T-cell (primary cell): Measurements from ENCODE around the gene CBX3. TPM values are rescaled to one million over a fixed set of nuclear protein-coding genes. Genes with fewer than 3 reads are reported as not detected.

ENCODE experiments used
- ATAC-seq, 4 experiments: fragments of 200-7000 bp in 3 of 4; fragments of 150-1000 bp in 1 of 4; cut with Tn5 transposase; replicated peaks in 1 of 4; 1 replicate in 3 of 4; 2 replicates in 1 of 4; pipeline ENCODE4 v1.10.0; 2021; ENCODE audit warnings: moderate library complexity in 3 of 4, mild to moderate bottlenecking in 2 of 4, moderate number of reproducible peaks in 1 of 4
- CTCF ChIA-PET, 2 donors: fragments of 300-600 bp; sonication (Branson Sonifier 250); formaldehyde crosslinking; loops; one replicate each; lab custom pipeline; 2022; ENCODE audit warnings: antibody characterized with exemption in 2 of 2; lab: Charles Lee
- POLR2A ChIA-PET, 2 donors: fragments of 300-600 bp; sonication (Branson Sonifier 250); formaldehyde crosslinking; loops; one replicate each; lab custom pipeline; 2022; ENCODE audit warnings: antibody characterized with exemption in 2 of 2; lab: Charles Lee
- DNase-seq, 35 experiments: peaks; one replicate each; pipeline versions ENCODE4 v3.0.0 to v3.0.0-alpha.2; 2013 to 2023
- H3K27ac ChIP-seq: one replicate; pipeline ENCODE4 v1.5.1; 2013; ENCODE audit warnings: low read length
- H3K27me3 ChIP-seq, 2 experiments: replicated peaks in 1 of 2; 1 replicate in 1 of 2; 2 replicates in 1 of 2; pipeline versions ENCODE4 v1.6.1 to v1.7.0; 2013; ENCODE audit warnings: low read length in 1 of 2, mixed read lengths in 1 of 2; ENCODE audit not compliant: control insufficient read depth in 2 of 2, insufficient read depth in 2 of 2; ENCODE audit errors: extremely low read depth in 1 of 2
- H3K36me3 ChIP-seq, 2 donors: 1 replicate in 1 of 2; 2 replicates in 1 of 2; pipeline versions ENCODE4 v1.6.1 to v1.7.0; 2013; ENCODE audit warnings: low read length in 1 of 2; ENCODE audit not compliant: control insufficient read depth in 2 of 2, insufficient read depth in 1 of 2; ENCODE audit errors: extremely low read depth in 1 of 2
- H3K4me1 ChIP-seq, 2 experiments: 1 replicate in 1 of 2; 2 replicates in 1 of 2; pipeline versions ENCODE4 v1.6.1 to v1.7.0; 2013; ENCODE audit warnings: low read length in 2 of 2, mixed read lengths in 1 of 2; ENCODE audit not compliant: insufficient read depth in 2 of 2, control insufficient read depth in 1 of 2; ENCODE audit errors: extremely low read depth in 1 of 2
- H3K4me3 ChIP-seq, 2 donors: 1 replicate in 1 of 2; 2 replicates in 1 of 2; pipeline versions ENCODE4 v1.5.1 to v1.7.0; 2013; ENCODE audit warnings: mild to moderate bottlenecking in 2 of 2, low read length in 1 of 2, moderate library complexity in 1 of 2; ENCODE audit not compliant: control insufficient read depth in 1 of 2; ENCODE audit errors: extremely low read depth in 1 of 2
- H3K9me3 ChIP-seq: 2 replicates; pipeline ENCODE4 v1.7.0; 2013
- H3K27ac Mint-ChIP-seq, 2 donors: one replicate each; pipeline ENCODE4 v1.8.0; 2020 to 2021; ENCODE audit warnings: mild to moderate bottlenecking in 2 of 2, mixed read lengths in 2 of 2
- H3K27me3 Mint-ChIP-seq, 2 donors: one replicate each; pipeline ENCODE4 v1.8.0; 2021 to 2022; ENCODE audit warnings: mixed read lengths in 2 of 2
- H3K36me3 Mint-ChIP-seq: one replicate; pipeline ENCODE4 v1.8.0; 2021; ENCODE audit warnings: mixed read lengths
- H3K4me1 Mint-ChIP-seq, 3 donors: one replicate each; pipeline ENCODE4 v1.8.0; 2020 to 2022; ENCODE audit warnings: mixed read lengths in 3 of 3, mild to moderate bottlenecking in 1 of 3
- H3K4me3 Mint-ChIP-seq, 3 donors: one replicate each; pipeline ENCODE4 v1.8.0; 2020 to 2022; ENCODE audit warnings: mild to moderate bottlenecking in 3 of 3, mixed read lengths in 3 of 3, moderate library complexity in 3 of 3
- H3K9me3 Mint-ChIP-seq, 3 donors: one replicate each; pipeline ENCODE4 v1.8.0; 2020 to 2022; ENCODE audit warnings: mixed read lengths in 3 of 3
- WGBS: methylation state at CpG from one replicate; pipeline ENCODE4 v1.1.5; 2013; ENCODE audit warnings: missing lambda C conversion rate; ENCODE audit not compliant: insufficient coverage; 5-methylcytosine and 5-hydroxymethylcytosine counted together
- total RNA-seq, 35 experiments: library from RNA in 6 of 35; stranded (reverse) in 6 of 35; fragments of 120-200 nt in 1 of 35; gene quantifications; one replicate each; pipeline versions ENCODE4 v1.2.1 to v1.2.4 and lab custom pipeline; 2013 to 2026

The CBX3 gene
- total RNA-seq, 5 donors from 2014 or later (not counting 1 experiment from before 2014, with no cell fraction given), result 106 to 155 (median 148) TPM

GRCh38 chr7:26197153-26198115 is 4.1 kb upstream of the CBX3 start:
- peaks cover 6 to 54% of the 10 kb centered on the region in 2 donors for H3K36me3 ChIP-seq
- peak in 1 of 35 experiments; percentile 36 for DNase-seq
- CTCF ChIA-PET, result interaction anchor here (0.6 to 4.5 kb wide), 30 partner anchors 9 to 964 kb away, joined by 3 to 50 read pairs (median 6); partner anchors contain the start of gene NFE2L3 (in 2 of the 2)

DNA sequence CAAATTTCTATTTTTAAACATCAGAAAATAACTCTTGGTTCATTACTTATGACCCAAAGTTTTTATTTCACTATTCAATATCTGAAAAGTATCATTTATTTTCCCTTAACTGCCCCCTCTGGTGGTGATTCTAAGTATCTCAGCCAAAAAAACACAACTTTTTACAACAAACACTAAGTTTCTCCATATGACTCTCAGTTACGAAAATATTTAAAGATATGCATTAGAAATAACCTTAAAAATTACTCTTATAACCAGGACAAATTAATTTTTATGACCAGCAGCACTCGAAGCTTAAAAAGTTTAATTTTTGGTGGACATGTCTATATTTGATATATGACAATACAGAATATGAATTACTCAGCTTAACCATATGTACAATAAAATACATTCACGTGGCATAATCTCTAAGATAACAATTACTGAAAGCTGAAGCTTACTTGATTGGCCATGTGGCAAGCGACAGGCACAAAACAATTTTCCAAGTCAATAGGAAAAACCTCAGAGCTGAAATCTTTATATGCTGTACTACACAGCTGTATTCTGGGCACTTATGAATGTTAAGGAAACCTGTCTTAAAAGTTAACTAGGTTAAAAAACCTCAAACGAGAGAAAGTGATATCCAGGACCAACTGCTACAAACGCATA is 3.3 kb upstream of the CBX3 start:
- ATAC-seq (no peak), DNase-seq (peak in 1 of 35 experiments; percentile 70)
- CTCF ChIA-PET, result interaction anchor here (0.6 to 4.5 kb wide), 25 partner anchors 9 to 963 kb away, joined by 3 to 50 read pairs (median 6); partner anchors contain the start of gene NFE2L3 (in 1 of the 2)
- H3K27me3 Mint-ChIP-seq, result peaks cover 0 to 2% of the 10 kb centered on the region in 2 donors
- peaks cover 59% of the 10 kb centered on the region for H3K36me3 Mint-ChIP-seq
- Histone ChIP-seq H3K4me3 (peak overlapping the region; percentile 95 to 97), H3K27me3 (no peaks in the 10 kb centered on the region), H3K36me3 (peaks cover 6 to 45% of the 10 kb centered on the region in 2 donors), H3K9me3 (no peaks in the 10 kb centered on the region), H3K27ac (peak overlapping the region; percentile 99), H3K4me1 (peaks cover 29 to 49% of the 10 kb centered on the region in 2 experiments)
- H3K27ac Mint-ChIP-seq, result peak overlapping the region; percentile 99 to 100
- WGBS, result 0% methylated on average over 1 of the region's 6 CpGs
- H3K4me1 Mint-ChIP-seq, result peaks cover 47 to 74% (median 50%) of the 10 kb centered on the region in 3 donors
- peak overlapping the region; percentile 96 to 100 (median 100) for H3K4me3 Mint-ChIP-seq
- POLR2A ChIA-PET, result interaction anchor here (0.6 to 4.3 kb wide), 19 partner anchors 10 to 1367 kb away, joined by 3 to 58 read pairs (median 5); partner anchors contain the start of genes CYCS (in 1 of the 2), NFE2L3 (in 1 of the 2) and SNX10 (in 1 of the 2)
- H3K9me3 Mint-ChIP-seq, result no peaks in the 10 kb centered on the region

More at GRCh38 chr7:26197153-26198115, 4.1 kb upstream of the CBX3 start:
- H3K27ac Mint-ChIP-seq, result peak overlapping the region; percentile 84 to 100
- H3K36me3 Mint-ChIP-seq, result peaks cover 68% of the 10 kb centered on the region
- Histone ChIP-seq H3K27me3 (no peaks in the 10 kb centered on the region), H3K27ac (peak overlapping the region; percentile 35), H3K9me3 (no peaks in the 10 kb centered on the region), H3K4me1 (peaks cover 35 to 51% of the 10 kb centered on the region in 2 experiments), H3K4me3 (peak overlapping the region; percentile 32 to 44)
- POLR2A ChIA-PET, result interaction anchor here (0.6 to 4.3 kb wide), 16 partner anchors 9 to 305 kb away, joined by 3 to 58 read pairs (median 5); partner anchors contain the start of genes NFE2L3 (in 1 of the 2) and SNX10 (in 1 of the 2)
- 0% methylated on average over 1 of the region's 5 CpGs for WGBS
- H3K27me3 Mint-ChIP-seq, result peaks cover 0 to 2% of the 10 kb centered on the region in 2 donors
- ATAC-seq, result no peak
- peak overlapping the region; percentile 96 to 100 (median 100) for H3K4me3 Mint-ChIP-seq
- peaks cover 49 to 74% (median 53%) of the 10 kb centered on the region in 3 donors for H3K4me1 Mint-ChIP-seq
- H3K9me3 Mint-ChIP-seq, result no peaks in the 10 kb centered on the region

DNA sequence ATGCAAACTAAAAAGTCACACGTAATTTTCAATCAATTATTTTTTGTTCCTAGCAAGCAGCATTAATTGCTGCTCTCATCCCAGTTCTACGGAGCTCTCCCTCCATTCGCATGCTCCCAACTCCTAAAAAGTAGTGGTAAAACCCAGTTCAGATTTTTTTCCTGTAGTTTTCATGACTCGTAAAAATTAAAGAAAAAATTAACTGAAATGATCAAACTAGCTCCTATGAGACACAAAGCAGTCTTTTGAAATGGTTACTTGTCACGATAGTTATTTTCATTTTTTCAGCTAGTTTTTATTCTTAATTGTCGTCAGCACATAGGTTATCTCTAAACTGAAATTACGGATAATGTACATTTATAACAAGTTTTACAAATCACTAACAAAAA is 2.8 kb upstream of the CBX3 start:
- ATAC-seq (no peak), DNase-seq (no peak)
- CTCF ChIA-PET, result interaction anchor here (0.6 to 4.5 kb wide), 20 partner anchors 9 to 963 kb away, joined by 3 to 50 read pairs (median 6); partner anchors contain the start of gene NFE2L3 (in 1 of the 2)
- Mint-ChIP-seq H3K36me3 (peaks cover 54% of the 10 kb centered on the region), H3K4me1 (peaks cover 47 to 74% (median 50%) of the 10 kb centered on the region in 3 donors), H3K9me3 (no peaks in the 10 kb centered on the region), H3K4me3 (peak overlapping the region; percentile 96 to 100 (median 100)), H3K27ac (peak overlapping the region; percentile 99 to 100), H3K27me3 (peaks cover 0 to 2% of the 10 kb centered on the region in 2 donors)
- Histone ChIP-seq H3K36me3 (peaks cover 6 to 40% of the 10 kb centered on the region in 2 donors), H3K9me3 (no peaks in the 10 kb centered on the region), H3K27ac (peak overlapping the region; percentile 99), H3K4me1 (peaks cover 23 to 48% of the 10 kb centered on the region in 2 experiments), H3K4me3 (peak overlapping the region; percentile 95 to 97), H3K27me3 (no peaks in the 10 kb centered on the region)
- POLR2A ChIA-PET, result interaction anchor here (0.6 to 4.3 kb wide), 12 partner anchors 7 to 1367 kb away, joined by 3 to 58 read pairs (median 6); partner anchors contain the start of genes CYCS (in 1 of the 2) and NFE2L3 (in 1 of the 2)
- WGBS, result 0% methylated on average over 1 of the region's 7 CpGs

- ChIA-PET POLR2A (interaction anchor here (0.6 to 4.3 kb wide), 11 partner anchors 8 to 1074 kb away, joined by 3 to 58 read pairs (median 5); partner anchors contain the start of gene CYCS (in 1 of the 2)), CTCF (interaction anchor here (0.6 to 4.5 kb wide), 17 partner anchors 8 to 962 kb away, joined by 3 to 50 read pairs (median 6); no protein-coding TSS in a partner anchor)
- peak overlapping the region; percentile 99 to 100 for H3K27ac Mint-ChIP-seq
- H3K9me3 ChIP-seq, result no peaks in the 10 kb centered on the region
- H3K4me1 ChIP-seq, result peaks cover 16 to 51% of the 10 kb centered on the region in 2 experiments
- H3K36me3 Mint-ChIP-seq, result peaks cover 47% of the 10 kb centered on the region
- peak overlapping the region; percentile 95 to 97 for H3K4me3 ChIP-seq
- DNase-seq (peak; percentile 43 to 83 (median 67)), ATAC-seq (no peak)
- H3K27ac ChIP-seq, result peak overlapping the region; percentile 99
- peaks cover 6 to 35% of the 10 kb centered on the region in 2 donors for H3K36me3 ChIP-seq
- peaks cover 47 to 74% (median 49%) of the 10 kb centered on the region in 3 donors for H3K4me1 Mint-ChIP-seq
- peak overlapping the region; percentile 96 to 100 (median 100) for H3K4me3 Mint-ChIP-seq
- 0% methylated on average over 14 of the region's 36 CpGs for WGBS
- no peaks in the 10 kb centered on the region for H3K27me3 ChIP-seq
- H3K27me3 Mint-ChIP-seq, result peaks cover 0 to 2% of the 10 kb centered on the region in 2 donors
- H3K9me3 Mint-ChIP-seq, result no peaks in the 10 kb centered on the region
Measured at GRCh38 chr7:26199301-26200037, 2.1 kb upstream of the CBX3 start.

GRCh38 chr7:26200038-26200443 is 1.5 kb upstream of the CBX3 start:
- Histone ChIP-seq H3K36me3 (peaks cover 6 to 30% of the 10 kb centered on the region in 2 donors), H3K4me3 (peak overlapping the region; percentile 95 to 97), H3K27me3 (no peaks in the 10 kb centered on the region), H3K27ac (peak overlapping the region; percentile 99), H3K4me1 (peaks cover 16 to 56% of the 10 kb centered on the region in 2 experiments), H3K9me3 (no peaks in the 10 kb centered on the region)
- Mint-ChIP-seq H3K4me1 (peaks cover 50 to 74% (median 51%) of the 10 kb centered on the region in 3 donors), H3K4me3 (peak overlapping the region; percentile 96 to 100 (median 100)), H3K27me3 (peaks cover 0 to 2% of the 10 kb centered on the region in 2 donors), H3K27ac (peak overlapping the region; percentile 99 to 100), H3K36me3 (peaks cover 47% of the 10 kb centered on the region), H3K9me3 (no peaks in the 10 kb centered on the region)
- 0% methylated on average over 6 of the region's 29 CpGs for WGBS
- POLR2A ChIA-PET, result interaction anchor here (0.6 to 4.3 kb wide), 10 partner anchors 8 to 464 kb away, joined by 3 to 58 read pairs (median 5); no protein-coding TSS in a partner anchor
- ATAC-seq (peak; percentile 34 to 41 (median 36)), DNase-seq (peak; percentile 51 to 85 (median 74))
- CTCF ChIA-PET, result interaction anchor here in 1 of 2 donors (0.6 to 4.5 kb wide), 6 partner anchors 9 to 171 kb away, joined by 3 to 50 read pairs (median 4); no protein-coding TSS in a partner anchor
